K562 (cell line): Measurements from ENCODE around the gene ROR2. TPM values are rescaled to one million over a fixed set of nuclear protein-coding genes. Genes with fewer than 3 reads are reported as not detected.
A peak's percentile ranks its signal among the peaks of the same experiment; 100 is the strongest.

ENCODE experiments used
- ATAC-seq: fragments of 200-7000 bp; cut with Tn5 transposase; 3 replicates; pipeline ENCODE4 v1.9.1; 2020; ENCODE audit warnings: moderate library complexity
- BruUV-seq: library from RNA; stranded (reverse); fragments of 400-500 nt; replicated peaks from 2 replicates; lab custom pipeline; 2021; lab: Mats Ljungman, UMichigan
- CTCF ChIA-PET: fragments of 300-600 bp; formaldehyde crosslinking; extraction: SDS; loops from one replicate; lab custom pipeline; 2021; ENCODE audit warnings: low intra/inter-chr PET ratio; lab: Yijun Ruan, JAX
- POLR2A ChIA-PET: fragments of 300-600, 350-650 bp; sonication (Branson Sonifier 250); formaldehyde crosslinking; extraction: SDS; loops from one replicate; lab custom pipeline; 2021; ENCODE audit warnings: antibody characterized with exemption, inconsistent platforms; lab: Yijun Ruan, JAX
- DNase-seq, 4 experiments: peaks; one replicate each; pipeline versions ENCODE4 v3.0.0 to v3.0.0-alpha.2; 2011 to 2018; ENCODE audit warnings: low spot score in 3 of 4, mixed read lengths in 3 of 4; ENCODE audit errors: extremely low read depth in 1 of 4
- FAIRE-seq: peaks from 2 replicates; lab custom pipeline; 2011; peaks lifted over from hg19 to GRCh38; lab: Jason Lieb, UNC
- H2AFZ ChIP-seq: 2 replicates; pipeline ENCODE4 v1.6.0; 2011; ENCODE audit warnings: low read depth, low read length, control low read depth, inconsistent platforms
- H3K27ac ChIP-seq: fragments of 200-600 bp; 3 replicates; pipeline ENCODE4 v1.8.0; 2011; ENCODE audit warnings: low read depth, mild to moderate bottlenecking, control low read depth, inconsistent platforms, low read length, moderate library complexity, mixed read lengths; ENCODE audit errors: extremely low read depth
- H3K27me3 ChIP-seq, 2 experiments: fragments of 300-600 bp in 1 of 2; 2 replicates in 1 of 2; 3 replicates in 1 of 2; pipeline versions ENCODE4 v1.6.0 to v1.8.0; 2011; ENCODE audit warnings: inconsistent platforms in 2 of 2, low read length in 2 of 2, mild to moderate bottlenecking in 1 of 2, mixed read lengths in 1 of 2, moderate library complexity in 1 of 2; ENCODE audit not compliant: control insufficient read depth in 2 of 2, insufficient read depth in 2 of 2
- H3K36me3 ChIP-seq: fragments of 300-600 bp; 3 replicates; pipeline ENCODE4 v1.8.0; 2011; ENCODE audit warnings: mild to moderate bottlenecking, low read length, inconsistent platforms; ENCODE audit not compliant: control insufficient read depth, insufficient read depth
- H3K4me1 ChIP-seq, 2 experiments: fragments of 200-600 bp in 1 of 2; replicated peaks in 1 of 2; 2 replicates in 1 of 2; 3 replicates in 1 of 2; pipeline versions ENCODE4 v1.5.1 to v1.8.0; 2011; ENCODE audit warnings: inconsistent platforms in 2 of 2, low read length in 2 of 2, mild to moderate bottlenecking in 1 of 2, mixed read lengths in 1 of 2, moderate library complexity in 1 of 2; ENCODE audit not compliant: control insufficient read depth in 2 of 2, insufficient read depth in 2 of 2
- H3K4me2 ChIP-seq: 2 replicates; pipeline ENCODE4 v1.6.1; 2011; ENCODE audit warnings: low read length, control low read depth, inconsistent platforms, mixed read lengths; ENCODE audit not compliant: insufficient read depth
- H3K4me3 ChIP-seq: fragments of 200-600 bp; sonication (generic), shearing (Covaris generic); 2 replicates; pipeline ENCODE4 v1.5.1; 2016; ENCODE audit warnings: control low read depth, inconsistent platforms
- H3K79me2 ChIP-seq: fragments of 200-600 bp; 3 replicates; pipeline ENCODE4 v1.8.0; 2011; ENCODE audit warnings: low read length, inconsistent platforms; ENCODE audit not compliant: control insufficient read depth, insufficient read depth
- H3K9ac ChIP-seq, 2 experiments: 2 replicates each; pipeline versions ENCODE4 v1.6.0 to v1.6.1; 2011; ENCODE audit warnings: low read depth in 2 of 2, low read length in 2 of 2, control low read depth in 1 of 2, inconsistent platforms in 1 of 2, mild to moderate bottlenecking in 1 of 2, mixed read lengths in 1 of 2; ENCODE audit not compliant: insufficient read depth in 1 of 2
- H3K9me1 ChIP-seq: one replicate; pipeline ENCODE4 v1.6.0; 2011; ENCODE audit warnings: inconsistent platforms, mild to moderate bottlenecking, low read length, moderate library complexity; ENCODE audit not compliant: control insufficient read depth, insufficient read depth
- H3K9me3 ChIP-seq: replicated peaks from 2 replicates; pipeline ENCODE4 v1.5.1; 2011; ENCODE audit warnings: low read depth, low read length, inconsistent platforms; ENCODE audit not compliant: control insufficient read depth, insufficient read depth
- H4K20me1 ChIP-seq: replicated peaks from 2 replicates; pipeline ENCODE4 v1.6.1; 2011; ENCODE audit warnings: low read length, inconsistent platforms, mixed read lengths; ENCODE audit not compliant: control insufficient read depth, insufficient read depth
- CEBPG ChIP-seq, 3 experiments: fragments of 200-800 bp in 1 of 3; sonication (Bioruptor generic) in 1 of 3; sonication (generic) in 1 of 3; formaldehyde crosslinking in 1 of 3; IDR thresholded peaks in 2 of 3; conservative IDR thresholded peaks in 1 of 3; 2 replicates each; pipeline versions ENCODE4 v1.6.1 to v1.8.0; 2016 to 2022; ENCODE audit warnings: missing compliant biosample characterization in 2 of 3, missing genetic modification characterization in 2 of 3, mild to moderate bottlenecking in 1 of 3, missing genetic modification reagents in 1 of 3
- FOXA3 ChIP-seq, 2 experiments: fragments of 450-650 bp in 1 of 2; sonication (generic) in 1 of 2; formaldehyde crosslinking; IDR thresholded peaks in 1 of 2; conservative IDR thresholded peaks in 1 of 2; 2 replicates each; pipeline versions ENCODE4 v1.4.0 to v1.8.0; 2020 to 2022; ENCODE audit warnings: mild to moderate bottlenecking in 2 of 2, missing genetic modification reagents in 1 of 2
- FOXJ2 ChIP-seq: fragments of 200-800 bp; sonication (Bioruptor generic); IDR thresholded peaks from 2 replicates; pipeline ENCODE4 v1.6.1; 2016; ENCODE audit warnings: missing genetic modification characterization, missing compliant biosample characterization
- GATA2 ChIP-seq: sonication (generic); formaldehyde crosslinking; IDR thresholded peaks from 2 replicates; pipeline ENCODE4 v1.4.0; 2020; ENCODE audit warnings: mild to moderate bottlenecking, missing genetic modification reagents
- L3MBTL2 ChIP-seq: fragments of 450-650 bp; IDR thresholded peaks from 2 replicates; pipeline ENCODE4 v1.6.1; 2016; ENCODE audit warnings: mild to moderate bottlenecking, moderate library complexity
- ZBED1 ChIP-seq: IDR thresholded peaks from 2 replicates; pipeline ENCODE4 v1.6.1; 2014
- ZC3H11A ChIP-seq: IDR thresholded peaks from 2 replicates; pipeline ENCODE4 v1.6.1; 2012; ENCODE audit warnings: low read depth, low read length, improper control_type of control experiment
- WGBS: fragments of 100-300 bp; shearing (Covaris generic); methylation state at CpG from one replicate; pipeline ENCODE4 v1.1.6; 2016; ENCODE audit warnings: low coverage, mixed read lengths; ENCODE audit not compliant: insufficient coverage; ENCODE audit errors: missing lambda C conversion rate; 5-methylcytosine and 5-hydroxymethylcytosine counted together
- in situ Hi-C: fragments of 300-500 bp; cut with MboI; formaldehyde crosslinking; loops from 4 replicates; pipeline ENCODE4 v1.15.0; 2018; ENCODE audit warnings: inconsistent platforms, mixed read lengths
- intact Hi-C: fragments of 100-400 bp; cut with micrococcal nuclease; formaldehyde crosslinking; loops from 2 replicates; pipeline ENCODE4 v1.14.2; 2022
- polyA plus RNA-seq, 8 experiments: library from polyadenylated mRNA; depleted of rRNA in 4 of 8; stranded (reverse) in 5 of 8; unstranded in 3 of 8; fragments of >200 nt; fragmentation: Nextera tagmentation in 2 of 8; fragmentation: Illumina TruSeq in 1 of 8; extraction: Ambion mirVana in 2 of 8; extraction: Trizol in 1 of 8; gene quantifications; 2 replicates each; pipeline versions ENCODE4 v1.2.1 to v1.2.3, GENCODE V29; 2011 to 2014; ENCODE audit warnings: inconsistent platforms in 1 of 8, missing spikeins in 1 of 8
- total RNA-seq, 7 experiments: library from RNA; depleted of rRNA in 6 of 7; stranded (reverse); fragments of >200 nt in 6 of 7; fragmentation: Illumina TruSeq in 2 of 7; extraction: Trizol in 2 of 7; gene quantifications; 2 replicates each; pipeline versions ENCODE4 v1.2.1 to v1.2.3, GENCODE V29; 2011 to 2021; ENCODE audit warnings: low replicate concordance in 1 of 7
- TF ChIP-seq, protein P1 (sequence below): fragments of 450-650 bp; IDR thresholded peaks from 2 replicates; pipeline ENCODE4 v1.6.1; 2016

Gene ROR2
- total and polyA plus RNA-seq, 9 of the 15 experiments (the other 6 are each of a cell fraction or from before 2014, with no cell fraction given): 5.6 to 33.8 (median 15.3) TPM

- peak; percentile 58 for FAIRE-seq
- Histone ChIP-seq H3K27me3 (no peaks in the 10 kb centered on the region), H3K9me3 (no peaks in the 10 kb centered on the region)
These were observed 173.4 kb downstream of the ROR2 start for GRCh38 chr9:91776409-91777291.

More at GRCh38 chr9:91776409-91777291, 173.4 kb downstream of the ROR2 start:
- no peaks in the 10 kb centered on the region for H4K20me1 ChIP-seq
- H3K9ac ChIP-seq: no peak overlapping the region
- BruUV-seq: no TSS peak
- H2AFZ ChIP-seq: no peak overlapping the region
- H3K79me2 ChIP-seq: peaks cover 27% of the 10 kb centered on the region; the same call in 2 of the 3 replicates
- POLR2A ChIA-PET: interaction anchor here (0.6 to 1.0 kb wide), 2 partner anchors 10 to 174 kb away, joined by 3 to 6 read pairs; partner anchors contain the start of gene ROR2
- no peak overlapping the region for H3K27ac ChIP-seq
- DNase-seq: no peak
- no peak overlapping the region for H3K4me2 ChIP-seq
- 54% methylated on average over 5 of the region's 6 CpGs for WGBS
- H3K4me3 ChIP-seq: no peak overlapping the region
- intact Hi-C loops (loop anchor here (1.0 to 10.0 kb wide), 2 partner anchors 128 to 169 kb away; no protein-coding TSS in a partner anchor), in situ Hi-C loops (no loop called here)
- CTCF ChIA-PET: interaction anchor here (2.8 kb wide), 1 partner anchor 173 kb away, joined by 16 read pairs; the partner anchor contains the start of gene ROR2
- peaks cover 5 to 6% of the 10 kb centered on the region in 2 experiments; a peak in 4 of 5 replicates for H3K4me1 ChIP-seq
- no peak; the same call in 2 of the 3 replicates for ATAC-seq
- TF ChIP-seq CEBPG (CRISPR knock-in tag; IDR thresholded peaks at IDR 0.05) (no peak), CEBPG (tag; conservative IDR thresholded peaks at IDR 0.05 in 1 of 2, IDR thresholded peaks at IDR 0.05 in 1 of 2) (0 out of 4 replicates have a peak, but pooled peaks of 1 of the 2 experiments have one; percentile 9), FOXJ2 (tag) (no peak), ZBED1 (no peak), ZC3H11A (no peak), FOXA3 (CRISPR knock-in tag; conservative IDR thresholded peaks at IDR 0.05 in 1 of 2, IDR thresholded peaks at IDR 0.05 in 1 of 2) (peak in 1 of 2 experiments; percentile 88; a peak in 2 of 4 replicates), L3MBTL2 (0 out of 2 replicates have a peak, but pooled peaks have one; percentile 17), GATA2 (CRISPR knock-in tag) (no peak)
- TF ChIP-seq, protein P1, sequence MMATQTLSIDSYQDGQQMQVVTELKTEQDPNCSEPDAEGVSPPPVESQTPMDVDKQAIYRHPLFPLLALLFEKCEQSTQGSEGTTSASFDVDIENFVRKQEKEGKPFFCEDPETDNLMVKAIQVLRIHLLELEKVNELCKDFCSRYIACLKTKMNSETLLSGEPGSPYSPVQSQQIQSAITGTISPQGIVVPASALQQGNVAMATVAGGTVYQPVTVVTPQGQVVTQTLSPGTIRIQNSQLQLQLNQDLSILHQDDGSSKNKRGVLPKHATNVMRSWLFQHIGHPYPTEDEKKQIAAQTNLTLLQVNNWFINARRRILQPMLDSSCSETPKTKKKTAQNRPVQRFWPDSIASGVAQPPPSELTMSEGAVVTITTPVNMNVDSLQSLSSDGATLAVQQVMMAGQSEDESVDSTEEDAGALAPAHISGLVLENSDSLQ: peak; percentile 24; the same call in 1 of the 2 replicates
- H3K9me1 ChIP-seq: no peaks in the 10 kb centered on the region
- H3K36me3 ChIP-seq: peaks cover 24% of the 10 kb centered on the region
